AG08396 (cell line): ENCODE results near the gene COMMD2.

Experiments used
- DNase-seq: peaks from one replicate; pipeline ENCODE4 v3.0.0; 2012; ENCODE audit warnings: low spot score, mixed read lengths

The COMMD2 gene

DNA sequence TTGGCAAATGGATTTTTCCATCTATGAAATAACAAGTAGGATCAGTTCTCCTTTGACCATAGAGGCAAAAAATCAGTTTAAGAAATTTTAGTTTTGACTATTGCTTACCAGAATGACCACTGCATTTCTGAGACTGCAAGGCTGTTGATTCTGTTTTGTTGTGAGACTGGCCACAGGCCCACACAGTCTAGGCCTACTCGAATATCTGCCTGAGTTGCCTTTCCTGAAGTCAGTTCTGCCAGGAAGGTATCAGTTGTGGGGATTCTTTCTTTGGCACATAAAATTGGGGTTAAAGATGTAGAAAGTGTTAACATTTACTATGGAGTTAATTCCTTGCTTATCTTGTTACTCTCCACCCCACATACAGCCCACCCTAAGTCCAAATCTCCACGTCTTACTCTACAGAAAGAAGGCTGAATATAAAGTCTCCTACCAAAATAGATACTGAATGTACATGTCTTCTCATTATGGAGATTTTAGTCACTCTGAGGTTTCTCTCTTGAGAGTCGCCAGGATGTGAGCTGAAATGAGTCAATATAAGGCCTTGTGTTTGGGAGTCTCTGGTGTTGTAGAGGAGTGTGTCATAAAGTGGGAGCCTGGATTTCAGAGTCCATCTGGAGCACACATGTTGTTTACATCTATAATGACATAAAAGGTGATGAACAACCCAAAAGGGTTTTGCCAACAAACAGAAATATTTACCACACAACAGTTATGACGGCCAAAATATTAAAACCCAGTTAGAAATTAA lies 49.4 kb downstream of the COMMD2 start:
- peak; percentile 78 for DNase-seq

DNA sequence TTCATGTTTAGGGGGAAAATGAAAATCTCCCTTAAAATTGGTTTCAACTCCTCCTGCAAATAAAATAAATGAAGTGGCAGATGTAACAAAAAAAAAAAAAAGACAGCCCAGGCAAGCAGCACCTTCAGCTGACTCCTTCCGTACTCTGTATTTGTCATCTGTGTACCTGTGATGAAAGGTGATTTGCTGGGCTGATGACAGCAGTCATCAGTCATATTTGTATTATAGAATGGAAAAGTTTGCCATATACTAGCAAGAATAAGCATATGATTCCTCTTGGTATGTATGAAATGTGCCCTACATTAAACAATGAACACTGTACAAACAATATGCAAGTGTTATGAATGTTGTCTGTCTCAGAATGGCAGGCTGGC lies 50.3 kb downstream of the COMMD2 start:
- no peak for DNase-seq

DNA sequence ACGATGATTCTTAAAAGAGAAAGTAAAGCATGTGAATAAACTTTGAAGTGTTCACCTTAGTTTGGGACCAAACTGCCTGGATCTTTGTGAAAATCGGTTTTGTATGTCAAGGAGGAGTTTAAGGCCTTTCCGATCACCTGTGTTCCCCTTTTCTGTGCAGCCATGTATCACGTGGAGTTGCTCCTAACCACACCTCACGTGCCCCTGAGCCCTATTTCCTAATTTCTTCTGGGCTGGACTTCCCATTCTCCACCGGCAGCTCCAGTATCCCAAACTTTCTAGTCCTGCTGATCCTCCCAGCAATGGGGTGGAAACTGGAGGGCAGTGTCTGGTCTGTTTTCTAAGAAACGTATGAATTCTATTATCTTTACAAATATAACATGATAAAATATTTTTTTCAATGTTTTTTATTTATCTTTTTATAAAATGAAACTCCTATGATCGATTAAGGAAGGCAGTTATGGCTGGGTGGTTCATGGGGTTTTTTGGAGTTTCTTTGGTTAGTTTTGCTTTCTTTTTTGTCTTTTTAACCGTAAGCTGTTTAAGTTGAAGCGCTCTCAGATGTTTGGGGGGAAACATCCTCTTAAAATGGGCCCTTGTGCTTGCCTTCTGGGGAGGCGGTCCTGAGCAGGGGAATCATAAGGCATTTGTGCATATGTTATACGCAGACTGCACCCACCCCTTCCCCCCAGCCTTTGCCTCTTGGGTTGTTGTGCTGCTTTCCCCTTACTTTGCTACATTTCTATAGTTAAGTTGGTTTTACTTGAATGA lies 50.9 kb downstream of the COMMD2 start:
- no peak for DNase-seq
